HG03439 (cell line): ENCODE data around the gene STX5.
"Not testable (repeated sequence)": the region's sequence is repeated elsewhere in the genome, so short reads cannot be mapped to it uniquely, and the experiment has no call there.

ENCODE experiments used
- ATAC-seq: cut with Tn5 transposase; IDR thresholded peaks from one replicate; pipeline ENCODE4 v1.9.1; 2021; ENCODE audit warnings: mild to moderate bottlenecking, moderate library complexity; ENCODE audit not compliant: unreplicated experiment

STX5 gene

DNA sequence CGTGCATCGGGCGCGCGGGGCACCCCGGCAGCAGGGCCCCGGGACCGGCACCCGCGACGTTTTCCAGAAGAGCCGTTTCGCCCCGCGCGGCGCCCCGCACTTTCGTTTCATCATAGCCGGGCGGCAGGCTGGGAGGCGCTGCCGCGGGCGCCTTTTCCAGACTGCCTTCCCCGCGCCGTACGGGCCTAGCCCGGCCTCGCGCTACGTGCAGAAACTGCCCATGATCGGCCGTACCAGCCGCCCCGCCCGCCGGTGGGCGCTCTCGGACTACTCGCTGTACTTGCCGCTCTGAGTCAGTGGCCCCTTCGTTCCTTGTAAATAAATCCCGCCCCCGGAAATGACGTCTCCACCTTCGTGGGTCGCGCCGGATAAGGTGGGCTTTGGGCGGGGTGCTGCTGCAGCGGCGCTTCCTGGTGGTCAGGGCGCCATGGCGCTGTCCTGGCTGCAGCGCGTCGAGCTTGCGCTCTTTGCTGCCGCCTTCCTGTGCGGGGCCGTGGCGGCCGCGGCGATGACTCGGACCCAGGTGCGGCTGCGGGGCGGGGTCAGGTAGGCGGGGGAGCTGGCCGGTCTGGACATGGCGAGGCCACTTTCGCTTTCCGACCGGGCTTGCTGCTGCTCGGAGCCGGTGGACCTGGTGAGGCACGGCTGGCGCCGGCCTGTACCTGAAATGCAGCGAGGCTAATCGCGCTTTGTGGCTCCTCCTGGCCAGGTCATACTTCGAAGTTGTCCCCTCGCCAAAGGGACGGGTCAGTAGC, 44.7 kb downstream of the STX5 start, which contains the start of gene TMEM179B:
Gene TMEM179B (plus strand): TSS at position 398 of the 755 bp plus-strand sequence. CDS start 30 bp downstream, at position 428.
- peak; percentile 63 for ATAC-seq

DNA sequence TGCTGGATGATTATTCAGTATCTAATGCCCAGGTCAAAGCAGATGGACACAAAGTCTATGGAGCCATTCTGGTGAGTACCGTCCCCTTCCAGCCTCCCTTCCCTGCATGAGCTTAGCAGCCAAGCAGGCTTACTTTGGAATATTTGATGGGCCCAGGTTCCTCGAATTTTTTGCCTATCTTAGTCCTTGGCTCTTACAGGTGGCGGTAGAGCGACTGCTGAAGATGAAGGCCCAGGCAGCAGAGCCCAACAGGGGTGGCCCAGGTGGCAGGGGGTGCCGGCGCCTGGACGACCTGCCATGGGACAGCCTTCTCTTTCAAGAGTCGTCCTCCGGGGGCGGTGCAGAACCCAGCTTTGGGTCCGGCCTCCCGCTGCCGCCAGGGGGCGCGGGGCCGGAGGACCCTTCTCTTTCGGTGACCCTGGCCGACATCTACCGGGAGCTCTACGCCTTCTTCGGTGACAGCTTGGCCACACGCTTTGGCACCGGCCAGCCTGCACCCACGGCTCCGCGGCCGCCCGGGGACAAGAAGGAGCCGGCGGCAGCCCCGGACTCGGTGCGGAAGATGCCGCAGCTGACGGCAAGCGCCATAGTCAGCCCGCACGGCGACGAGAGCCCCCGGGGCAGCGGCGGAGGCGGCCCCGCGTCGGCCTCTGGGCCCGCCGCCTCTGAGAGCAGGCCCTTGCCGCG, 45.4 kb downstream of the STX5 start:
- ATAC-seq: peak; percentile 57

- ATAC-seq: no peak
These were observed 49.1 kb downstream of the STX5 start for GRCh38 chr11:62782753-62783152.

- no peak for ATAC-seq
These were observed 53.4 kb downstream of the STX5 start for GRCh38 chr11:62778441-62778840.

GRCh38 chr11:62777389-62777788, 54.5 kb downstream of the STX5 start:
- no peak for ATAC-seq

DNA sequence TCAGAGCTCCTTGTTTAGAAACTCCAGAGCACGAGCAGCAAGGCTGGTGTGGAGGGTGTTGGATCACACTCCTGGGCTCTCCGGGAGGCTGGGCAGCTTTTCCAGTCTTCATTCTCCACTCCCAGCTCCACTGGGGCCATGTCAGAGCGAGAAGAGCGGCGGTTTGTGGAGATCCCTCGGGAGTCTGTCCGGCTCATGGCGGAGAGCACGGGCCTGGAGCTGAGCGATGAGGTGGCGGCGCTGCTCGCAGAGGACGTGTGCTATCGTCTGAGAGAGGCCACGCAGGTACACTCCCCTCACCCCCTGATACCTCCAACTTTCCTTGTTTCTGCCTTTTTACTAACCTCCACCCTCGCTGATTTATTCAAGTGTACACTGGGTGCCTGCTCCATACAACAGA, 56.2 kb downstream of the STX5 start:
- ATAC-seq: no peak

GRCh38 chr11:62774407-62774806, 57.4 kb downstream of the STX5 start:
- no peak for ATAC-seq

DNA sequence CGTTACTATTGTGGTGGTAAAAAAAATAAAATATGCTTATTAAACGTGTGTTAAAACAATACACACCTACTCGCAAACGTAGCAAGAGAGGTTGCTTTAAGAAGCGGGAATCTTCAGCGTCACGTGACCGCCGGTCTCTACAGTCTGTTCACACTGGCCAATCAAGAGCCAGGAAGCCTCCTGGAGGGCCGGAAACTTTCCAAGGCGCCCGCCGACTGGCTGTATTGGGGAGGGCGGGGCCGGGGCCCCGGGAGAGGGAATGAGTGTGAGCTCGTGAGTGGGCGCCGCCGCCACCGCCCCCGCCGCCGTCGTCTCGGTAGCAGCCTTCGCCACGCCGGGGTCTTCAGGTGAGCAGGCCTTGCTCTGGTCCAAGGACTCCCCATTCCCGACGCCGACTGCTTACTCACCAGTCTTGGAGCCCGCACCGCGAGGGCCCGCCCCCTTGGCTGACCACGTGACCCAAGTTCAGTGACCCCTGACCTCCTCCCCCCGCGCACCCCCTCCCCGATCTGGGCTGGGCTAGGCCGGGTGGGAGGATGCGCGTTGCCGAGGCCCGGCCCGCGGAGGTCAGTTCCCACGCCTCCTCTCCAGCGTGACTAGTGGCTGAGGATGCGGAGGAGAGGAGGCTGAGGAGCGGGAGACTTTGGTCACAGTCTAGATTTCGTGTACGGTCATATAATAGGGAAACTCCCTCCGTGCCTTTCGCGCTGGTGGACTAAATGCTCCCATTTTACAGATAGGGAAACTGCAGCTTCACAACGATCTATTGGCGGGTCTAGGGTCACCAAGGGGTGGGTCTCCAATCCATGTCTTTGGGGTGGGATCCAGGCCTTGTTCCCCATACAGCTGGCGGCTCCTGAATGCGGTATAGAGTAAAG, 60.5 kb downstream of the STX5 start, which contains the start of gene TAF6L:
Gene TAF6L (plus strand): TSS at position 253 of the 878 bp plus-strand sequence. CDS start 4,388 bp downstream, outside the sequence.
- peak; percentile 75 for ATAC-seq

- ATAC-seq: no peak
These were observed 61.1 kb downstream of the STX5 start for GRCh38 chr11:62770778-62771143.

- not testable (repeated sequence) for ATAC-seq
These were observed 71.0 kb downstream of the STX5 start for GRCh38 chr11:62760867-62761227.

- no peak for ATAC-seq
These were observed 73.7 kb downstream of the STX5 start for GRCh38 chr11:62757846-62758788.
